IMR-90 (cell line): ENCODE results near the gene VOPP1. TPM values are rescaled to one million over a fixed set of nuclear protein-coding genes. Genes with fewer than 3 reads are reported as not detected.

Experiments used
- ATAC-seq: fragments of 200-7000 bp; cut with Tn5 transposase; 2 replicates; pipeline ENCODE4 v1.9.1; 2020; ENCODE audit warnings: low read depth, mild to moderate bottlenecking, moderate library complexity
- BruUV-seq: library from RNA; stranded (reverse); fragments of 400-500 nt; replicated peaks from 2 replicates; lab custom pipeline; 2021; lab: Mats Ljungman, UMichigan
- CTCF ChIA-PET: fragments of 300-600 bp; formaldehyde crosslinking; extraction: SDS; loops from one replicate; lab custom pipeline; 2021; ENCODE audit warnings: antibody characterized with exemption; lab: Yijun Ruan, JAX
- POLR2A ChIA-PET: fragments of 300-600 bp; sonication (Branson Sonifier 250); formaldehyde crosslinking; loops from one replicate; lab custom pipeline; 2022; ENCODE audit warnings: antibody characterized with exemption; ENCODE audit not compliant: unreplicated experiment; lab: Charles Lee
- DNase-seq: peaks from one replicate; pipeline ENCODE4 v3.0.0; 2013
- H2AFZ ChIP-seq: replicated peaks from 2 replicates; pipeline ENCODE3; 2013; ENCODE audit warnings: low read length, mild to moderate bottlenecking; ENCODE audit not compliant: poor library complexity
- H2AK5ac ChIP-seq: 2 replicates; pipeline ENCODE4 v1.6.1; 2013; ENCODE audit warnings: low read depth, low read length, inconsistent platforms
- H2AK9ac ChIP-seq: replicated peaks from 2 replicates; pipeline ENCODE3; 2013; ENCODE audit warnings: mild to moderate bottlenecking, low read depth, low read length, moderate library complexity; ENCODE audit not compliant: poor library complexity
- H2BK120ac ChIP-seq: 2 replicates; pipeline ENCODE4 v1.6.1; 2013; ENCODE audit warnings: low read depth, low read length, inconsistent platforms
- H2BK15ac ChIP-seq: 3 replicates; pipeline ENCODE4 v1.6.1; 2013; ENCODE audit warnings: low read depth, low read length, inconsistent platforms
- H2BK20ac ChIP-seq: 2 replicates; pipeline ENCODE4 v1.6.1; 2013; ENCODE audit warnings: low read depth, mild to moderate bottlenecking, inconsistent platforms, low read length, moderate library complexity
- H2BK5ac ChIP-seq: 2 replicates; pipeline ENCODE4 v1.6.1; 2013; ENCODE audit warnings: mild to moderate bottlenecking, low read depth, low read length, inconsistent platforms; ENCODE audit not compliant: poor library complexity, severe bottlenecking
- H3K14ac ChIP-seq: replicated peaks from 2 replicates; pipeline ENCODE4 v1.6.1; 2013; ENCODE audit warnings: low read depth, low read length, inconsistent platforms
- H3K18ac ChIP-seq: 2 replicates; pipeline ENCODE4 v1.6.1; 2013; ENCODE audit warnings: low read depth, low read length, control low read depth
- H3K23ac ChIP-seq: 2 replicates; pipeline ENCODE4 v1.6.1; 2013; ENCODE audit warnings: low read depth, low read length, inconsistent platforms
- H3K27ac ChIP-seq: 2 replicates; pipeline ENCODE4 v1.5.1; 2013; ENCODE audit warnings: mild to moderate bottlenecking, control low read depth, low read length; ENCODE audit not compliant: insufficient read depth
- H3K27me3 ChIP-seq: 2 replicates; pipeline ENCODE4 v1.6.1; 2013; ENCODE audit warnings: low read length; ENCODE audit not compliant: control insufficient read depth, insufficient read depth
- H3K36me3 ChIP-seq: 2 replicates; pipeline ENCODE4 v1.6.1; 2013; ENCODE audit warnings: low read length, mixed read lengths; ENCODE audit not compliant: control insufficient read depth, insufficient read depth
- H3K4ac ChIP-seq: 2 replicates; pipeline ENCODE4 v1.6.1; 2013; ENCODE audit warnings: low read depth, low read length, inconsistent platforms
- H3K4me1 ChIP-seq: 2 replicates; pipeline ENCODE4 v1.6.1; 2013; ENCODE audit warnings: low read length, mixed read lengths; ENCODE audit not compliant: control insufficient read depth, insufficient read depth
- H3K4me2 ChIP-seq: 2 replicates; pipeline ENCODE4 v1.6.1; 2013; ENCODE audit warnings: low read depth, mild to moderate bottlenecking, control low read depth, low read length, moderate library complexity
- H3K4me3 ChIP-seq: 2 replicates; pipeline ENCODE4 v1.5.1; 2013; ENCODE audit warnings: low read depth, mild to moderate bottlenecking, control low read depth, low read length, moderate library complexity; ENCODE audit not compliant: insufficient read depth
- H3K56ac ChIP-seq: 2 replicates; pipeline ENCODE4 v1.6.1; 2013; ENCODE audit warnings: low read length, inconsistent platforms; ENCODE audit not compliant: insufficient read depth; ENCODE audit errors: extremely low read depth
- H3K79me1 ChIP-seq, 2 experiments: 2 replicates each; pipeline ENCODE4 v1.6.1; 2013; ENCODE audit warnings: low read length in 2 of 2, inconsistent platforms in 1 of 2, low read depth in 1 of 2
- H3K9ac ChIP-seq: 2 replicates; pipeline ENCODE4 v1.6.1; 2013; ENCODE audit warnings: low read depth, low read length, control low read depth
- H3K9me1 ChIP-seq: 2 replicates; pipeline ENCODE4 v1.6.1; 2013; ENCODE audit warnings: low read length, inconsistent platforms; ENCODE audit not compliant: insufficient read depth
- H3K9me3 ChIP-seq: 2 replicates; pipeline ENCODE4 v1.6.1; 2013; ENCODE audit warnings: low read length; ENCODE audit not compliant: control insufficient read depth, insufficient read depth
- H4K20me1 ChIP-seq: 2 replicates; pipeline ENCODE4 v1.6.1; 2013; ENCODE audit warnings: low read length, inconsistent platforms; ENCODE audit not compliant: insufficient read depth
- H4K5ac ChIP-seq: 2 replicates; pipeline ENCODE4 v1.6.1; 2013; ENCODE audit warnings: mild to moderate bottlenecking, low read depth, low read length, control low read depth
- H4K8ac ChIP-seq, 2 experiments: 2 replicates each; pipeline ENCODE4 v1.6.1; 2013; ENCODE audit warnings: low read depth in 2 of 2, low read length in 2 of 2, control low read depth in 1 of 2, inconsistent platforms in 1 of 2
- H4K91ac ChIP-seq: 2 replicates; pipeline ENCODE4 v1.6.1; 2013; ENCODE audit warnings: low read depth, low read length, inconsistent platforms; ENCODE audit not compliant: insufficient read depth
- CHD1 ChIP-seq: IDR thresholded peaks from 2 replicates; pipeline ENCODE4 v1.6.1; 2012; ENCODE audit warnings: low read depth, low read length, improper control_type of control experiment
- MAFK ChIP-seq: IDR thresholded peaks from 2 replicates; pipeline ENCODE4 v1.6.1; 2012; ENCODE audit warnings: low read depth, low read length, improper control_type of control experiment
- WGBS, 2 experiments: methylation state at CpG; one replicate each; pipeline versions ENCODE4 v1.1.5 to v1.1.7; 2013; ENCODE audit warnings: missing lambda C conversion rate in 2 of 2; ENCODE audit not compliant: insufficient read length in 1 of 2; ENCODE audit errors: extremely low coverage in 2 of 2; 5-methylcytosine and 5-hydroxymethylcytosine counted together
- dilution Hi-C: fragments of 300-500 bp; cut with HindIII; formaldehyde crosslinking; loops from one replicate; pipeline ENCODE4 v1.14.3; 2018; ENCODE audit warnings: low sequenced_read_pairs; ENCODE audit not compliant: unreplicated experiment
- in situ Hi-C: fragments of 300-500 bp; cut with MboI; formaldehyde crosslinking; loops from 3 replicates; pipeline ENCODE4 v1.14.3; 2019; ENCODE audit warnings: low sequenced_read_pairs, inconsistent platforms, mixed read lengths
- intact Hi-C: fragments of 100-400 bp; cut with micrococcal nuclease; formaldehyde crosslinking; loops from 2 replicates; pipeline ENCODE4 v1.10.0; 2022
- polyA plus RNA-seq, 3 experiments: library from polyadenylated mRNA; depleted of rRNA; stranded (reverse); fragments of >200 nt; gene quantifications; 2 replicates each; pipeline ENCODE4 v1.2.3, GENCODE V29; 2012; ENCODE audit warnings: low replicate concordance in 1 of 3
- total RNA-seq: library from RNA; depleted of rRNA; stranded (reverse); fragments of >200 nt; gene quantifications from 2 replicates; pipeline ENCODE4 v1.2.3, GENCODE V29; 2012

Gene VOPP1
- total and polyA plus RNA-seq, 2 of the 4 experiments (the other 2 are of a cell fraction), result 60.2 to 94.5 TPM

DNA sequence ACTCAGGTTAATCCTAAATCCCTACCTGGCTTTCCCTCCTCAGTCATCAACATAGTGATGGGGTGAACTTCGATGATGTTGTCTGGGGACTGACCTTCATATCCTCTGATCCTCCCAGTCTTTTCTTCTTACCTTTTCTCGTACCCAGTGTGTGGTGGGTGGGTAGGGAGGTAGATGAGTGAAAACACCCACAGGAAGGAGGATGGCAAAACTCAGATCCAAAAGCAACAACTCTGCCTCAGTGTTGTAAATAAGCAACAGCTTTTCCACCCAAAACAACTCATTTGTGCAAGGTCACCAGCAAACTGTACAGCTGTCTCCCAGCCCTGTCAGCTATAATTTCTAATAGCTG lies 38.6 kb downstream of the VOPP1 start:
- Histone ChIP-seq H3K9me3 (no peaks in the 10 kb centered on the region), H3K14ac (0 out of 2 replicates have a peak overlapping the region, but pooled peaks have one; percentile 11), H3K4ac (peak overlapping the region; percentile 48), H3K9ac (no peak overlapping the region), H3K79me1 (peaks cover 54 to 93% of the 10 kb centered on the region in 2 experiments), H3K23ac (peak overlapping the region; percentile 6; the same call in 1 of the 2 replicates), H3K36me3 (no peaks in the 10 kb centered on the region), H2AFZ (no peak overlapping the region), H3K4me2 (peak overlapping the region; percentile 27; the same call in 1 of the 2 replicates), H2BK20ac (peak overlapping the region; percentile 65; the same call in 1 of the 2 replicates), H3K4me1 (peaks cover 32% of the 10 kb centered on the region), H2BK15ac (no peak overlapping the region), H3K18ac (peak overlapping the region; percentile 37; the same call in 1 of the 2 replicates), H3K27ac (no peak overlapping the region), H4K91ac (0 out of 2 replicates have a peak overlapping the region, but pooled peaks have one; percentile 1), H4K20me1 (peaks cover 83% of the 10 kb centered on the region), H4K8ac (peak overlapping the region in 1 of 2 experiments; percentile 12; a peak in 1 of 4 replicates), H4K5ac (no peak overlapping the region), H3K27me3 (no peaks in the 10 kb centered on the region), H3K4me3 (no peak overlapping the region), H2AK5ac (peak overlapping the region; percentile 46), H2AK9ac (no peak overlapping the region), H3K56ac (no peak overlapping the region), H2BK5ac (peak overlapping the region; percentile 4), H3K9me1 (peaks cover 47% of the 10 kb centered on the region), H2BK120ac (no peak overlapping the region; the same call in 1 of the 2 replicates)
- ChIA-PET POLR2A (interaction anchor here (0.5 to 0.6 kb wide), 2 partner anchors 81 to 459 kb away, joined by 3 to 4 read pairs; no protein-coding TSS in a partner anchor), CTCF (interaction anchor here (1.4 kb wide), 1 partner anchor 12 kb away, joined by 4 read pairs; no protein-coding TSS in a partner anchor)
- DNase-seq (no peak), ATAC-seq (no peak)
- intact Hi-C loops (no loop called here), in situ Hi-C loops (no loop called here), dilution Hi-C loops (no loop called here)
- WGBS, 2 experiments, result no CpG with 5 or more reads among the region's 2 CpGs
- TF ChIP-seq CHD1, result no peak
- no peak for TF ChIP-seq MAFK
- BruUV-seq, result no TSS peak
